Activated naive CD4-positive, alpha-beta T cell treated with anti-CD3 and anti-CD28 coated beads for 36 hours (primary cell): ENCODE measurements around the gene TRIM71. TPM values are rescaled to one million over a fixed set of nuclear protein-coding genes. Genes with fewer than 3 reads are reported as not detected.

Source experiments
- CTCF ChIA-PET: fragments of 350-600 bp; sonication (Branson Sonifier 250); formaldehyde crosslinking; loops from one replicate; lab custom pipeline; 2021; ENCODE audit warnings: antibody characterized with exemption; lab: Charles Lee
- DNase-seq: peaks from one replicate; pipeline ENCODE4 v3.0.0-alpha.2; 2020
- H3K27ac Mint-ChIP-seq: one replicate; pipeline ENCODE4 v1.8.0; 2021; ENCODE audit warnings: mild to moderate bottlenecking, mixed read lengths
- H3K27me3 Mint-ChIP-seq: one replicate; pipeline ENCODE4 v1.8.0; 2021; ENCODE audit warnings: low read depth, mixed read lengths
- H3K36me3 Mint-ChIP-seq: one replicate; pipeline ENCODE4 v1.8.0; 2021; ENCODE audit warnings: low read depth, mixed read lengths
- H3K4me1 Mint-ChIP-seq: one replicate; pipeline ENCODE4 v1.8.0; 2021; ENCODE audit warnings: low read depth, mixed read lengths
- H3K4me3 Mint-ChIP-seq: one replicate; pipeline ENCODE4 v1.8.0; 2021; ENCODE audit warnings: mild to moderate bottlenecking, moderate library complexity, mixed read lengths
- H3K9me3 Mint-ChIP-seq: one replicate; pipeline ENCODE4 v1.8.0; 2021; ENCODE audit warnings: mixed read lengths
- intact Hi-C: fragments of 100-400 bp; cut with micrococcal nuclease; formaldehyde crosslinking; loops from one replicate; pipeline ENCODE4 v1.15.1; 2023
- total RNA-seq, 2 experiments: library from RNA; stranded (reverse); gene quantifications; one replicate each; pipeline ENCODE4 v1.2.3, GENCODE V29; 2021

Gene TRIM71
- total RNA-seq, 2 experiments from 2014 or later = 0.02 to 0.07 TPM

- intact Hi-C loops = no loop called here
- Mint-ChIP-seq H3K36me3 (no peaks in the 10 kb centered on the region), H3K4me1 (peaks cover 5% of the 10 kb centered on the region), H3K27me3 (peaks cover 18% of the 10 kb centered on the region), H3K4me3 (no peak overlapping the region), H3K9me3 (no peaks in the 10 kb centered on the region), H3K27ac (no peak overlapping the region)
- DNase-seq = no peak
- CTCF ChIA-PET = no interaction called here
These were observed 59.1 kb downstream of the TRIM71 start for GRCh38 chr3:32876920-32877319.

GRCh38 chr3:32877598-32877997 is 59.8 kb downstream of the TRIM71 start:
- DNase-seq = no peak
- H3K36me3 Mint-ChIP-seq = no peaks in the 10 kb centered on the region
- CTCF ChIA-PET = interaction anchor here (1.0 kb wide), 1 partner anchor 26 kb away, joined by 3 read pairs; no protein-coding TSS in a partner anchor
- intact Hi-C loops = no loop called here
- peaks cover 6% of the 10 kb centered on the region for H3K4me1 Mint-ChIP-seq
- no peak overlapping the region for H3K27ac Mint-ChIP-seq
- no peaks in the 10 kb centered on the region for H3K9me3 Mint-ChIP-seq
- H3K27me3 Mint-ChIP-seq = peaks cover 18% of the 10 kb centered on the region
- no peak overlapping the region for H3K4me3 Mint-ChIP-seq

GRCh38 chr3:32880225-32880624 is 62.4 kb downstream of the TRIM71 start:
- peaks cover 15% of the 10 kb centered on the region for H3K4me1 Mint-ChIP-seq
- no peak overlapping the region for H3K4me3 Mint-ChIP-seq
- H3K9me3 Mint-ChIP-seq = no peaks in the 10 kb centered on the region
- H3K27ac Mint-ChIP-seq = no peak overlapping the region
- CTCF ChIA-PET = interaction anchor here (0.6 kb wide), 1 partner anchor 206 kb away, joined by 3 read pairs; no protein-coding TSS in a partner anchor
- H3K36me3 Mint-ChIP-seq = no peaks in the 10 kb centered on the region
- H3K27me3 Mint-ChIP-seq = peaks cover 18% of the 10 kb centered on the region
- intact Hi-C loops = loop anchor here (5.0 kb wide), 1 partner anchor 98 kb away; no protein-coding TSS in a partner anchor
- DNase-seq = no peak

- no peaks in the 10 kb centered on the region for H3K9me3 Mint-ChIP-seq
- no peak for DNase-seq
- CTCF ChIA-PET = no interaction called here
- no peaks in the 10 kb centered on the region for H3K36me3 Mint-ChIP-seq
- intact Hi-C loops = loop anchor here (2.0 to 5.0 kb wide), 2 partner anchors 99 to 181 kb away; no protein-coding TSS in a partner anchor
- peaks cover 18% of the 10 kb centered on the region for H3K27me3 Mint-ChIP-seq
- H3K4me1 Mint-ChIP-seq = peaks cover 12% of the 10 kb centered on the region
- H3K27ac Mint-ChIP-seq = no peak overlapping the region
- H3K4me3 Mint-ChIP-seq = no peak overlapping the region
These were observed 63.8 kb downstream of the TRIM71 start for GRCh38 chr3:32881624-32882023.

- intact Hi-C loops = loop anchor here (2.0 to 5.0 kb wide), 2 partner anchors 100 to 181 kb away; no protein-coding TSS in a partner anchor
- Mint-ChIP-seq H3K4me1 (peaks cover 12% of the 10 kb centered on the region), H3K27ac (no peak overlapping the region), H3K9me3 (no peaks in the 10 kb centered on the region), H3K27me3 (peaks cover 18% of the 10 kb centered on the region), H3K4me3 (no peak overlapping the region), H3K36me3 (no peaks in the 10 kb centered on the region)
- no peak for DNase-seq
- CTCF ChIA-PET = interaction anchor here (0.9 kb wide), 1 partner anchor 20 kb away, joined by 10 read pairs; no protein-coding TSS in a partner anchor
These were observed 64.4 kb downstream of the TRIM71 start for GRCh38 chr3:32882189-32882588.

- intact Hi-C loops = loop anchor here (2.0 to 5.0 kb wide), 2 partner anchors 100 to 180 kb away; no protein-coding TSS in a partner anchor
- H3K4me3 Mint-ChIP-seq = no peak overlapping the region
These were observed 64.8 kb downstream of the TRIM71 start for GRCh38 chr3:32882603-32883025.

GRCh38 chr3:32883817-32884216 is 66.0 kb downstream of the TRIM71 start:
- CTCF ChIA-PET = interaction anchor here (1.0 to 1.3 kb wide), 2 partner anchors 18 to 20 kb away, joined by 3 to 4 read pairs; no protein-coding TSS in a partner anchor
- Mint-ChIP-seq H3K27me3 (peaks cover 11% of the 10 kb centered on the region), H3K4me3 (no peak overlapping the region), H3K27ac (no peak overlapping the region), H3K9me3 (no peaks in the 10 kb centered on the region), H3K36me3 (no peaks in the 10 kb centered on the region), H3K4me1 (peaks cover 12% of the 10 kb centered on the region)
- no peak for DNase-seq
- intact Hi-C loops = loop anchor here (2.0 to 5.0 kb wide), 2 partner anchors 102 to 179 kb away; no protein-coding TSS in a partner anchor

More at GRCh38 chr3:32882603-32883025, 64.8 kb downstream of the TRIM71 start:
- no peaks in the 10 kb centered on the region for H3K36me3 Mint-ChIP-seq
- peak; percentile 30 for DNase-seq
- no peak overlapping the region for H3K27ac Mint-ChIP-seq
- H3K27me3 Mint-ChIP-seq = peaks cover 15% of the 10 kb centered on the region
- H3K4me1 Mint-ChIP-seq = peaks cover 12% of the 10 kb centered on the region
- CTCF ChIA-PET = interaction anchor here (0.9 kb wide), 1 partner anchor 20 kb away, joined by 10 read pairs; no protein-coding TSS in a partner anchor
- no peaks in the 10 kb centered on the region for H3K9me3 Mint-ChIP-seq

GRCh38 chr3:32884591-32884990 is 66.8 kb downstream of the TRIM71 start:
- H3K9me3 Mint-ChIP-seq = no peaks in the 10 kb centered on the region
- H3K4me3 Mint-ChIP-seq = no peak overlapping the region
- CTCF ChIA-PET = interaction anchor here (0.9 to 1.4 kb wide), 4 partner anchors 10 to 104 kb away, joined by 3 to 7 read pairs (median 4); no protein-coding TSS in a partner anchor
- DNase-seq = no peak
- peaks cover 12% of the 10 kb centered on the region for H3K27me3 Mint-ChIP-seq
- no peak overlapping the region for H3K27ac Mint-ChIP-seq
- no peaks in the 10 kb centered on the region for H3K36me3 Mint-ChIP-seq
- intact Hi-C loops = loop anchor here (5.0 kb wide), 1 partner anchor 102 kb away; no protein-coding TSS in a partner anchor
- peaks cover 12% of the 10 kb centered on the region for H3K4me1 Mint-ChIP-seq

GRCh38 chr3:32885283-32885901 is 67.6 kb downstream of the TRIM71 start:
- H3K27ac Mint-ChIP-seq = no peak overlapping the region
- CTCF ChIA-PET = interaction anchor here (0.8 to 1.4 kb wide), 3 partner anchors 11 to 104 kb away, joined by 3 to 7 read pairs (median 3); no protein-coding TSS in a partner anchor
- DNase-seq = no peak
- peaks cover 12% of the 10 kb centered on the region for H3K4me1 Mint-ChIP-seq
- H3K9me3 Mint-ChIP-seq = no peaks in the 10 kb centered on the region
- intact Hi-C loops = no loop called here
- peaks cover 7% of the 10 kb centered on the region for H3K27me3 Mint-ChIP-seq
- H3K36me3 Mint-ChIP-seq = no peaks in the 10 kb centered on the region
- no peak overlapping the region for H3K4me3 Mint-ChIP-seq

- H3K27me3 Mint-ChIP-seq = peaks cover 6% of the 10 kb centered on the region
These were observed 68.5 kb downstream of the TRIM71 start for GRCh38 chr3:32886296-32886695.

GRCh38 chr3:32886911-32887310 is 69.1 kb downstream of the TRIM71 start:
- H3K36me3 Mint-ChIP-seq = no peaks in the 10 kb centered on the region
- H3K4me3 Mint-ChIP-seq = no peak overlapping the region
- peaks cover 2% of the 10 kb centered on the region for H3K27me3 Mint-ChIP-seq
- H3K4me1 Mint-ChIP-seq = peaks cover 10% of the 10 kb centered on the region
- intact Hi-C loops = no loop called here
- no peak for DNase-seq
- H3K9me3 Mint-ChIP-seq = no peaks in the 10 kb centered on the region
- CTCF ChIA-PET = interaction anchor here (0.6 kb wide), 1 partner anchor 36 kb away, joined by 4 read pairs; no protein-coding TSS in a partner anchor
- H3K27ac Mint-ChIP-seq = no peak overlapping the region

More at GRCh38 chr3:32886296-32886695, 68.5 kb downstream of the TRIM71 start:
- H3K27ac Mint-ChIP-seq = no peak overlapping the region
- no peak for DNase-seq
- no peaks in the 10 kb centered on the region for H3K36me3 Mint-ChIP-seq
- H3K4me1 Mint-ChIP-seq = peaks cover 12% of the 10 kb centered on the region
- H3K9me3 Mint-ChIP-seq = no peaks in the 10 kb centered on the region
- intact Hi-C loops = no loop called here
- CTCF ChIA-PET = interaction anchor here (0.6 kb wide), 1 partner anchor 36 kb away, joined by 4 read pairs; no protein-coding TSS in a partner anchor
- no peak overlapping the region for H3K4me3 Mint-ChIP-seq

GRCh38 chr3:32888739-32889138 is 70.9 kb downstream of the TRIM71 start:
- Mint-ChIP-seq H3K4me1 (no peaks in the 10 kb centered on the region), H3K36me3 (no peaks in the 10 kb centered on the region)
- CTCF ChIA-PET = interaction anchor here (0.6 to 0.7 kb wide), 2 partner anchors 59 to 146 kb away, joined by 3 read pairs; no protein-coding TSS in a partner anchor

More at GRCh38 chr3:32888739-32889138, 70.9 kb downstream of the TRIM71 start:
- H3K4me3 Mint-ChIP-seq = no peak overlapping the region
- no peaks in the 10 kb centered on the region for H3K9me3 Mint-ChIP-seq
- intact Hi-C loops = no loop called here
- no peak overlapping the region for H3K27ac Mint-ChIP-seq
- DNase-seq = no peak
- peaks cover 11% of the 10 kb centered on the region for H3K27me3 Mint-ChIP-seq
